ENCODE measurements around the gene STRN3. TPM values are rescaled to one million over a fixed set of nuclear protein-coding genes. Genes with fewer than 3 reads are reported as not detected.
"Not testable (repeated sequence)": the region's sequence is repeated elsewhere in the genome, so short reads cannot be mapped to it uniquely, and the experiment has no call there.

Gene STRN3
- total RNA-seq, 1 donor from 2014 or later, result 58.1 TPM

DNA sequence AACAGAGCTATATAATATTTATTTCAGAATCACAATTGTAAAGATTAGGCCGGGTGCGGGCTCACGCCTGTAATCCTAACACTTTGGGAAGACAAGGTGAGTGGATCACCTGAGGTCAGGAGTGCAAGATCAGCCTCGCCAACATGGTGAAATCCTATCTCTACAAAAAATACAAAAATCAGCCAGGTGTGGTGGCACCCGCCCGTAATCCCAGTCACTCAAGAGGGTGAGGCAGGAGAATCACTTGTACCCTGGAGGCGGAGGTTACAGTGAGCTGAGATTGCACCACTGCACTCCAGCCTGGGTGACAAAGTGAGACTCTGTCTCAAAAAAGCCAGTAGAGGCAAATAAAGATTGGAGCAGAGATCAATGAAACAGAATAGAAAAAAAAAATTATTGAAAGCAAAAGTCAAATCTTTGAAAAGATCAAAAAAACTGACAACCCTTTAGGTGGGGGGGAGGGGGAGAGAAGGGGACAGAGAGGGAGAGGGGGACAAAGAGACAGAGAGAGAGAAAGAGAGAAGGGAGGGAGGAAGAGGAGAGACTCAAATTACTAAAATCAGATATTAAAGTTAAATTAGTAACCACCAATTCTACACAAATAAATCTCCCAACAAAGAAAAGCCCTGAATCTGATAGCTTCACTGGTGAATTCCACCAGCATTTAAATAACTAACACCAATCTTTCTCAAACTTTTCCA lies 53.1 kb downstream of the STRN3 start:
- no peaks in the 10 kb centered on the region for H3K36me3 Mint-ChIP-seq (ENCODE audit: unreplicated experiment)
- TF ChIP-seq, protein P1, sequence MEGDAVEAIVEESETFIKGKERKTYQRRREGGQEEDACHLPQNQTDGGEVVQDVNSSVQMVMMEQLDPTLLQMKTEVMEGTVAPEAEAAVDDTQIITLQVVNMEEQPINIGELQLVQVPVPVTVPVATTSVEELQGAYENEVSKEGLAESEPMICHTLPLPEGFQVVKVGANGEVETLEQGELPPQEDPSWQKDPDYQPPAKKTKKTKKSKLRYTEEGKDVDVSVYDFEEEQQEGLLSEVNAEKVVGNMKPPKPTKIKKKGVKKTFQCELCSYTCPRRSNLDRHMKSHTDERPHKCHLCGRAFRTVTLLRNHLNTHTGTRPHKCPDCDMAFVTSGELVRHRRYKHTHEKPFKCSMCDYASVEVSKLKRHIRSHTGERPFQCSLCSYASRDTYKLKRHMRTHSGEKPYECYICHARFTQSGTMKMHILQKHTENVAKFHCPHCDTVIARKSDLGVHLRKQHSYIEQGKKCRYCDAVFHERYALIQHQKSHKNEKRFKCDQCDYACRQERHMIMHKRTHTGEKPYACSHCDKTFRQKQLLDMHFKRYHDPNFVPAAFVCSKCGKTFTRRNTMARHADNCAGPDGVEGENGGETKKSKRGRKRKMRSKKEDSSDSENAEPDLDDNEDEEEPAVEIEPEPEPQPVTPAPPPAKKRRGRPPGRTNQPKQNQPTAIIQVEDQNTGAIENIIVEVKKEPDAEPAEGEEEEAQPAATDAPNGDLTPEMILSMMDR (IDR thresholded peaks at IDR 0.05; ENCODE audit: partially characterized antibody, unreplicated experiment), result no peak
- no peak for DNase-seq
- no peak overlapping the region for H3K27ac Mint-ChIP-seq (ENCODE audit: unreplicated experiment)
- peaks cover 7% of the 10 kb centered on the region for H3K4me1 Mint-ChIP-seq (ENCODE audit: low read depth, unreplicated experiment)
- no peak overlapping the region for H3K4me3 Mint-ChIP-seq (ENCODE audit: unreplicated experiment)
- H3K27me3 Mint-ChIP-seq (ENCODE audit: unreplicated experiment), result no peaks in the 10 kb centered on the region
- no peaks in the 10 kb centered on the region for H3K9me3 Mint-ChIP-seq (ENCODE audit: unreplicated experiment)

DNA sequence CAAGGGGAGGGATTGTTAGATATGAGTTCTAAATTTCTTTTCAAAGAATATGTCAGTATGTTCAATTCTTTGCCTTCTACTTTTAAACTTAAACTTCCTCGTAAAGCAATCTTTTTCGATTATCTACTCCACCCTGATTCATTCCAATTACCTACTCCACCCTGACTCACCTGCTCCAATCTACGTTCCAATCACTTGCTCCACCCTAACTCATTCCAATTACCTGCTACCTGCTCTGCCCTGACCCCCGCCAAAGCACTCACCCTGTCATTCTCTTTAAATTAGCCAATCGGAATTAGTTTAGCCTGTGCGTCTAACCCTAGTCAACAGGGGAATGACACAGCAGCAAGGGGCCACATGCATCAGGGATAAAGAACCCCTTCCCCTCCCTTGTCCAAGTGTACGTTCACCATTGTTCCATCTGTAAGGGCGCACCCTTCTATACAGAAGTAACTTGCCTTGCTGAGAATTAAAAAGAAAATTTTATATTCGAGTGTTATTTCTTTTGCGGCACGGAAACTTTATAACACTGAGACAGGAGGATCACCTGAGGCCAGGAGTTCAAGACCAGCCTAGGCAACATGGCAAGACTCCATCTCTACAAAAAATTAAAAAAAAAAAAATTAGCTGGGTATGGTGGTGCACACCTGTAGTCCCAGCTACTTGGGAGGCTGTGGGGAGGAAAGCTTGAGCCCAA lies 54.0 kb downstream of the STRN3 start:
- not testable (repeated sequence) for H3K4me3 Mint-ChIP-seq (ENCODE audit: unreplicated experiment); H3K27me3 Mint-ChIP-seq (ENCODE audit: unreplicated experiment); H3K27ac Mint-ChIP-seq (ENCODE audit: unreplicated experiment); H3K4me1 Mint-ChIP-seq (ENCODE audit: low read depth, unreplicated experiment); DNase-seq; H3K36me3 Mint-ChIP-seq (ENCODE audit: unreplicated experiment); H3K9me3 Mint-ChIP-seq (ENCODE audit: unreplicated experiment)

DNA sequence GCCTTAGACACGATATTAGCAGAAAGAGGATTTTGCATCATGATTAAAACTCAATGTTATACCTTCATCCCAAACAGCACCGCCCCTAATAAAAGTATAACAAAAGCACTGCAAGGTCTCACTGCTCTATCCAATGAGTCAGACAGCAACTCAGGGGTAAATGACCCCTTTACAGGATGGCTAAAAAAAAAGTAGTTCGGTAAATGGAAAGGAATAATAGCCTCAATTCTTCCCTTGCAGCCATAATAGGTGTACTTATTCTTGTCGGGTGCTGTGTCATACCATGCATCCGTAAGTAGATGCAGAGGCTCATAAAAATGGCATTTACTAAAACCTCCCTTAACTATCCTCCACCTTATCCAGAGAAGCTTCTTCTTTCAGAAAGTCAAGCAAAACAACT lies 54.6 kb downstream of the STRN3 start:
- H3K4me3 Mint-ChIP-seq (ENCODE audit: unreplicated experiment), result no peak overlapping the region
- H3K4me1 Mint-ChIP-seq (ENCODE audit: low read depth, unreplicated experiment), result peaks cover 7% of the 10 kb centered on the region

DNA sequence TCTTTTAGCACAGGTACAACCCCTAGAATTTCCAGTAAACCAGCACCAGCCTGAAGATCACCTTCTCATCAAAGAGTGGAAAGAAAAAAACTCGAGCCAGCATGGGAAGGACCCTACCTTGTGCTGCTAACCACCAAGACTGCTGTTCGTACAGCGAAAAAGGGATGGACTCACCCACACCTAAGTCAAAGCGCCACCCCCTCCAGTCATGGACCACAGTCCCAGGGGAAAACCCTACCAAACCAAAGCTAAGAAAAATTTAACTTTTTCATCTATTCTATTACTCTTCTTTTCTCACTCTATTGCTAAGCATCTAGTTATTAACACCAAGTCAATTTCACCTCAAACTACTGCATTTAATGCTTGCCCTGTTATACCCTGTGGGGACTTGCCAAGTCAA lies 56.4 kb downstream of the STRN3 start:
- DNase-seq; H3K9me3 Mint-ChIP-seq (ENCODE audit: unreplicated experiment); H3K27me3 Mint-ChIP-seq (ENCODE audit: unreplicated experiment); H3K4me3 Mint-ChIP-seq (ENCODE audit: unreplicated experiment); H3K27ac Mint-ChIP-seq (ENCODE audit: unreplicated experiment); H3K4me1 Mint-ChIP-seq (ENCODE audit: low read depth, unreplicated experiment): not testable (repeated sequence)
- peaks cover 18% of the 10 kb centered on the region for H3K36me3 Mint-ChIP-seq (ENCODE audit: unreplicated experiment)

More for the DNA sequence above, 54.6 kb downstream of the STRN3 start:
- Mint-ChIP-seq H3K27ac (ENCODE audit: unreplicated experiment) (no peak overlapping the region), H3K9me3 (ENCODE audit: unreplicated experiment) (peaks cover 2% of the 10 kb centered on the region), H3K27me3 (ENCODE audit: unreplicated experiment) (peaks cover 1% of the 10 kb centered on the region), H3K36me3 (ENCODE audit: unreplicated experiment) (peaks cover 1% of the 10 kb centered on the region)
- TF ChIP-seq, protein P1 (IDR thresholded peaks at IDR 0.05; ENCODE audit: partially characterized antibody, unreplicated experiment), result no peak
- DNase-seq, result no peak

DNA sequence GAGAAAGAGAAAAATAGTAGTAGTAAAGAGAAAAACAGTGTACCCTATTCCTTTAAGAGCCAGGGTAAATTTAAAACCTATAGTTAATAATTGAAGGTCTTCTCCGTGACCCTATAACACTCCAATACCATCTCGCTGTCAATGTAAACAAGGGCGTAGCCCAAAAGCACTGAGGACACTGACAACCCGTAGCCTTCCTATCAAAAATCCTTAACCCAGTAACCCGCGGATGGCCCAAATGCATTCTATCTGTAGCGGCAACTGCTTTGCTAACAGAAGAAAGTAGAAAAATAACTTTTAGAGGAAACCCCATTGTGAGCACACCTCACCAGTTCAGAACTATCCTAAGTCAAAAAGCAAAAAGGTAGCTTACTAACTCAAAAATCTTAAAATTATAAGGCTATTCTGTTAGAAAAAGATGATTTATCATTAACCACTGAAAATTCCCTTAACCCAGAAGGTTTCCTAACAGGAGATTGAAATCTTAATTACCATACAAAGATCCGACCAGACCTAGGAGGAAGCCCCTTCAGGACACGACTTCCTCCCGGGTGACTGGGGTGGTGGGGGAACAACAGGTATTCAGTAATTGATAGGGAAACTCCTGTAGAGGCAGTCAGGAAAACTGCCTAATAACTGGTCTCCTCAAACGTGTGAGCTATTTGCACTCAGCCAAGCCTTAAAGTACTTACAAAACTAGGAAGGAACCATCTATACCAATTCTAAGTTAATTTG lies 58.6 kb downstream of the STRN3 start:
- H3K36me3 Mint-ChIP-seq (ENCODE audit: unreplicated experiment), result peaks cover 26% of the 10 kb centered on the region
- not testable (repeated sequence) for H3K27ac Mint-ChIP-seq (ENCODE audit: unreplicated experiment); H3K4me1 Mint-ChIP-seq (ENCODE audit: low read depth, unreplicated experiment)

DNA sequence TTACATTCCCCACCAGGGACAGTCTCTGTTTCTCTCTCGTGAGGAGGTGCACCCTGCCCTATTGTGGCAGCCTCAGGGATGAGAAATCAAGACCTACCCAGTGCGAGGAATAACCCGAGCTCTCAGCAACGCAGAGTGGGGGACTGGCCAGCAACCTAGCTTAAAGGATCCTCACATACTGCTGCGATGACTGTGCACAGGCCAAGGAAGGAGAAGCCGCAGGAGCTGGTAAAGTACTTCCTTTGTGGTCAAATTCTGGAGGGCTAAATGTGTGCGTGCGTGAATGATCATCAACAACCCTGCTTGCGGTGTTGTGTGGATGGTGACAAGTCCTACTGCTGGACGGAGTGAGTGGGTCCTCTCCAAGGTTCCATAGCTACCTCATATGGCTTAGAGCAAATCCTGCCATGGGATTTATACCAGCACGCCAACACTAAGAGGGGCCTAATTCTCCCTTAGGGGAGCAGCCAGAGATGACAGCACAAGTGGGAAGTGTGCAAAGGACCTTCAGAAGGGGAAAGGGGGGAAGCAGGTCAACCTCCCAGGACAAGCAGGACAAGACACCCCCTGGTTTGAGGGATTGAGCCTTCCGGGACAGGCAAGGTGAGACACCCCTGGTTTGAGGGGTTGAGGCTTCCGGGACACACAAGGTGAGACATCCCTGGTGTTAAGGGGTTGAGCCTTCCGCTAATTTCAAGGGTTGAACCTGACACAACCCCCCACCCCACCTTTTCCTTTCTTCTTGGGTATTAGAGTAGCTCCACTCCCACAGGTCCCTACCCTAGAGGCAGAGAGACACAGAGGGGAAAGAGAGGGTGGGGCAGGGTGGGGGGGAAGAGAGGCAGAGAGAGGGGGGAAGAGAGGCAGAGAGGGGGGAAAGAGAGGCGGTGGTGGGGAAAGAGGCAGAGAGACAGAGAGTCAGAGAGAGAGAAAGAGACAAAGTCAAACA lies 59.5 kb downstream of the STRN3 start:
- DNase-seq, result no peak
- Mint-ChIP-seq H3K27ac (ENCODE audit: unreplicated experiment) (no peak overlapping the region), H3K4me1 (ENCODE audit: low read depth, unreplicated experiment) (peaks cover 2% of the 10 kb centered on the region), H3K9me3 (ENCODE audit: unreplicated experiment) (peaks cover 9% of the 10 kb centered on the region), H3K36me3 (ENCODE audit: unreplicated experiment) (peaks cover 26% of the 10 kb centered on the region), H3K27me3 (ENCODE audit: unreplicated experiment) (peaks cover 10% of the 10 kb centered on the region), H3K4me3 (ENCODE audit: unreplicated experiment) (no peak overlapping the region)
- TF ChIP-seq, protein P1 (IDR thresholded peaks at IDR 0.05; ENCODE audit: partially characterized antibody, unreplicated experiment), result no peak

More for the DNA sequence above, 58.6 kb downstream of the STRN3 start:
- not testable (repeated sequence) for H3K4me3 Mint-ChIP-seq (ENCODE audit: unreplicated experiment); DNase-seq; H3K27me3 Mint-ChIP-seq (ENCODE audit: unreplicated experiment); H3K9me3 Mint-ChIP-seq (ENCODE audit: unreplicated experiment)

DNA sequence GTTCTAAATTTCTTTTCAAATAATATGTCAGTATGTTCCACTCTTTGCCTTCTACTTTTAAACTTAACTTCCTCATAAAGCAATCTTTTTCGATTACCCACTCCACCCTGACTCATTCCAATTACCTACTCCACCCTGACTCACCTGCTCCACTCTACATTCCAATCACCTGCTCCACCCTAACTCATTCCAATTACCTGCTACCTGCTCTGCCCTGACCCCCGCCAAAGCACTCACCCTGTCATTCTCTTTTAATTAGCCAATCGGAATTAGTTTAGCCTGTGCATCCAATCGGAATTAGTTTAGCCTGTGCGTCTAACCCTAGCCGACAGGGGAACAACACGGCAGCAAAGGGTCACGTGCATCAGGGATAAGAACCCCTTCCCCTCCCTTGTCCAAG lies 60.3 kb downstream of the STRN3 start:
- H3K4me3 Mint-ChIP-seq (ENCODE audit: unreplicated experiment); H3K27ac Mint-ChIP-seq (ENCODE audit: unreplicated experiment): not testable (repeated sequence)

DNA sequence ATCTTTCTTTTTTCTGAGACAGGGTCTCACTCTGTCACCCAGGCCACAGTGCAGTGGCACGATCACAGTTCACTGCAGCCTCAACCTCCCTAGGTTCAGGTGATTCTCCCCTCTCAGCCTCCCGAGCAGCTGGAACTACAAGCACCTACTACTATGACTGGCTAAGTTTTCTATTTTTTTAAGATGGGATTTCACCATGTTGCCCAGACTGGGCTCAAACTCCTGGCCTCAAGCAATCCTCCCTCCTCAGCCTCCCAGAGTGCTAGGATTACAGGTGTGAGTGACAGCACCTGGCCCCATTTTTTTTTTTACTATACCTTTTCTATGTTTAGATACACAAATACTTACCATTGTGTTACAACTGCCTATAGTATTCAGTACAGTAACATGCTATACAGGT lies 63.6 kb downstream of the STRN3 start:
- not testable (repeated sequence) for H3K4me3 Mint-ChIP-seq (ENCODE audit: unreplicated experiment); H3K4me1 Mint-ChIP-seq (ENCODE audit: low read depth, unreplicated experiment); H3K9me3 Mint-ChIP-seq (ENCODE audit: unreplicated experiment); DNase-seq; H3K27ac Mint-ChIP-seq (ENCODE audit: unreplicated experiment)
- Mint-ChIP-seq H3K36me3 (ENCODE audit: unreplicated experiment) (peaks cover 26% of the 10 kb centered on the region), H3K27me3 (ENCODE audit: unreplicated experiment) (peaks cover 12% of the 10 kb centered on the region)

More for the DNA sequence above, 60.3 kb downstream of the STRN3 start:
- not testable (repeated sequence) for H3K9me3 Mint-ChIP-seq (ENCODE audit: unreplicated experiment); H3K4me1 Mint-ChIP-seq (ENCODE audit: low read depth, unreplicated experiment); DNase-seq
- H3K27me3 Mint-ChIP-seq (ENCODE audit: unreplicated experiment), result peaks cover 10% of the 10 kb centered on the region
- H3K36me3 Mint-ChIP-seq (ENCODE audit: unreplicated experiment), result peaks cover 26% of the 10 kb centered on the region
